ENCODE results near the gene CEACAM20. TPM values are rescaled to one million over a fixed set of nuclear protein-coding genes. Genes with fewer than 3 reads are reported as not detected.

Gene CEACAM20
- total RNA-seq, 1 experiment from 2014 or later: not detected

DNA sequence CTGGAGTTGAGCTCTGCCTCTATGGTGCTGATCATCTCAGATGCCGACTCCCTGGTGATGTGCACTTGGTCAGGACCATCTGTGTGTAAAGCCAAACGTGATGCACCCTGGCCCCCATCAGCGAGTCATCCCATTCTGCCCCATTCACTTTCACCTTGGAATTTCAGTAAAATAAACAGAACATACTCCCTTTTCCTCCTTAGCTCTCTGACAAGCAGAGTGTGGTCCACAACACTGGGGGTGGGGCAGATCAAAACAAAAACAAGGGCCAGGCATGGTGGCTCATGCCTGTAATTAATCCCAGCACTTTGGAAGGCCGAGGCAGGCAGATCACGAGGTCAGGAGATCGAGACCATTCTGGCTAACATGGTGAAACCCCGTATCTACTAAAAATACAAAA, 12.3 kb downstream of the CEACAM20 start:
- ChIA-PET CTCF (no interaction called here), POLR2A (no interaction called here), RAD21 (ENCODE audit: low non-redundant PET in 1 of 2, low total read pairs in 2 of 2, uncharacterized antibody in 2 of 2, unreplicated experiment in 2 of 2) (no interaction called here)
- Histone ChIP-seq H3K4me2 (ENCODE audit: low read length) (no peak overlapping the region), H4K20me1 (ENCODE audit: insufficient read depth) (no peaks in the 10 kb centered on the region), H3K27ac (ENCODE audit: low read depth, low read length) (no peak overlapping the region), H3K9me3 (ENCODE audit: control insufficient read depth in 1 of 2, insufficient read depth in 1 of 2, low read depth in 1 of 2, low read length in 2 of 2) (no peaks in the 10 kb centered on the region), H3K79me2 (ENCODE audit: insufficient read depth, low read length) (no peaks in the 10 kb centered on the region), H3K9ac (ENCODE audit: low read length) (no peak overlapping the region), H2AFZ (ENCODE audit: low read depth, low read length, poor library complexity, severe bottlenecking) (no peak overlapping the region), H3K4me1 (ENCODE audit: control insufficient read depth in 1 of 2, insufficient read depth in 2 of 2, low read length in 2 of 2) (no peaks in the 10 kb centered on the region), H3K36me3 (ENCODE audit: control insufficient read depth in 1 of 2, insufficient read depth in 2 of 2, low read length in 2 of 2) (no peaks in the 10 kb centered on the region), H3K4me3 (replicated peaks in 1 of 2; ENCODE audit: low read depth in 1 of 2, low read length in 2 of 2) (no peak overlapping the region), H3K27me3 (ENCODE audit: insufficient read depth, low read length) (no peaks in the 10 kb centered on the region), H3K9me2 (ENCODE audit: insufficient read depth) (no peaks in the 10 kb centered on the region)
- TF ChIP-seq ELF1 (IDR thresholded peaks at IDR 0.05; ENCODE audit: borderline replicate concordance, low read depth) (no peak), SP1 (IDR thresholded peaks at IDR 0.05; ENCODE audit: low read depth) (no peak), SRF (IDR thresholded peaks at IDR 0.05; ENCODE audit: low read depth) (no peak), JUND (IDR thresholded peaks at IDR 0.05) (no peak), FOSL1 (IDR thresholded peaks at IDR 0.05; ENCODE audit: low read depth) (no peak), EZH2 (IDR thresholded peaks at IDR 0.05) (no peak), POLR2AphosphoS5 (IDR thresholded peaks at IDR 0.05; ENCODE audit: low read depth, low read length) (no peak), POLR2A (IDR thresholded peaks at IDR 0.05; ENCODE audit: borderline replicate concordance, extremely low read depth, insufficient read depth, insufficient read length) (no peak), YY1 (IDR thresholded peaks at IDR 0.05; ENCODE audit: extremely low read depth, insufficient replicate concordance, low read depth, low read length) (no peak), TCF7L2 (IDR thresholded peaks at IDR 0.05; ENCODE audit: borderline replicate concordance, extremely low read depth, insufficient read depth, insufficient read length) (no peak)
- TF ChIP-seq, protein P1, sequence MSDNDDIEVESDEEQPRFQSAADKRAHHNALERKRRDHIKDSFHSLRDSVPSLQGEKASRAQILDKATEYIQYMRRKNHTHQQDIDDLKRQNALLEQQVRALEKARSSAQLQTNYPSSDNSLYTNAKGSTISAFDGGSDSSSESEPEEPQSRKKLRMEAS (IDR thresholded peaks at IDR 0.05): no peak
- TF ChIP-seq, protein P2, sequence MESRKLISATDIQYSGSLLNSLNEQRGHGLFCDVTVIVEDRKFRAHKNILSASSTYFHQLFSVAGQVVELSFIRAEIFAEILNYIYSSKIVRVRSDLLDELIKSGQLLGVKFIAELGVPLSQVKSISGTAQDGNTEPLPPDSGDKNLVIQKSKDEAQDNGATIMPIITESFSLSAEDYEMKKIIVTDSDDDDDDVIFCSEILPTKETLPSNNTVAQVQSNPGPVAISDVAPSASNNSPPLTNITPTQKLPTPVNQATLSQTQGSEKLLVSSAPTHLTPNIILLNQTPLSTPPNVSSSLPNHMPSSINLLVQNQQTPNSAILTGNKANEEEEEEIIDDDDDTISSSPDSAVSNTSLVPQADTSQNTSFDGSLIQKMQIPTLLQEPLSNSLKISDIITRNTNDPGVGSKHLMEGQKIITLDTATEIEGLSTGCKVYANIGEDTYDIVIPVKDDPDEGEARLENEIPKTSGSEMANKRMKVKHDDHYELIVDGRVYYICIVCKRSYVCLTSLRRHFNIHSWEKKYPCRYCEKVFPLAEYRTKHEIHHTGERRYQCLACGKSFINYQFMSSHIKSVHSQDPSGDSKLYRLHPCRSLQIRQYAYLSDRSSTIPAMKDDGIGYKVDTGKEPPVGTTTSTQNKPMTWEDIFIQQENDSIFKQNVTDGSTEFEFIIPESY (IDR thresholded peaks at IDR 0.05; ENCODE audit: extremely low read depth, insufficient replicate concordance, low read length): no peak
- TF ChIP-seq, protein P3, sequence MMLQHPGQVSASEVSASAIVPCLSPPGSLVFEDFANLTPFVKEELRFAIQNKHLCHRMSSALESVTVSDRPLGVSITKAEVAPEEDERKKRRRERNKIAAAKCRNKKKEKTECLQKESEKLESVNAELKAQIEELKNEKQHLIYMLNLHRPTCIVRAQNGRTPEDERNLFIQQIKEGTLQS (IDR thresholded peaks at IDR 0.05): no peak
- intact Hi-C loops (cut with micrococcal nuclease): no loop called here
- no peak for DNase-seq (ENCODE audit: low read depth, low spot score)
- no peak for ATAC-seq
- no TSS peak for BruUV-seq (replicated peaks)
